Right forelimb (tissue), 1 donor: Measurements from ENCODE around the gene BRCA1.
"Not testable (repeated sequence)": the region's sequence is repeated elsewhere in the genome, so short reads cannot be mapped to it uniquely, and the experiment has no call there.

Source experiments
- DNase-seq: peaks from one replicate; pipeline ENCODE4 v3.0.0-alpha.2; 2018

BRCA1 gene

GRCh38 chr17:43068570-43069367 lies 56.4 kb downstream of the BRCA1 start:
- DNase-seq, result no peak

- DNase-seq, result no peak
Measured at GRCh38 chr17:43062984-43063638, 62.1 kb downstream of the BRCA1 start.

DNA sequence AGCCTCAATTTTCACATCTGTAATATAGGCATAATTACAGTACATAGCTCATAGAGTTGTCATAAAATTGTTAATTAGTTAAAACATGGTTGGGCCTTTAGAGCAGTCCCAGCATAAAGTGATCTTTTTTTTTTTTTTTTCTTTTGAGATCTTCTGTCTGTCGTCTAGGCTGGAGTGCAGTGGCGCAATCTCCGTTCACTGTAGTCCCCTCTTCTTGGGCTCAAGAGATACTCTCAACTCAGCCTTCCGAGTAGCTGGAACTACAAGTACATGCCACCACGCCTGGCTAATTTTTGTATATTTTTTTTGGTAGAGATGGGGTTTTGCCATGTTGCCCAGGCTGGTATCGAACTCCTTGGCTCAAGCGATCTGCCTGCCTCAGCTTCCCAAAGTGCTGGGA lies 69.1 kb downstream of the BRCA1 start:
- DNase-seq, result no peak

DNA sequence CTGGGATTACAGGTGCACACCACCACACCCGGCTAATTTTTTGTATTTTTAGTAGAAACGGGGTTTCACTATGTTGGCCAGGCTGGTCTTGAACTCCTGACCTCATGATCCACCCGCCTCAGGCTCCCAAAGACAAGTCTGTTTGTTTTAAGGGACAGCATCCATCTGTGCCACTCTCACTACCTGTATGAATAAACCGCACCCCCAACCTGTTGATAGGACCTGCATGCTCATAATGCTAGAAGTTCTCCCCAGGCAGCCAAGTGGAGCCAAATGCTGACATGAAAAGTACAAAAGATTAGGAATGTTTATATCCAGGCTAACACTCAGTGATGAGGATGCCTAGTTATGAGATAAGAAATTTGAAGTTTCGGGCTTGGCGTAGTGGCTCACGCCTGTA lies 72.2 kb downstream of the BRCA1 start:
- not testable (repeated sequence) for DNase-seq

- no peak for DNase-seq
Measured at GRCh38 chr17:43051969-43052368, 73.2 kb downstream of the BRCA1 start.

- no peak for DNase-seq
Measured at GRCh38 chr17:43044024-43044423, 81.1 kb downstream of the BRCA1 start.

GRCh38 chr17:43043307-43043706 lies 81.9 kb downstream of the BRCA1 start:
- no peak for DNase-seq

- DNase-seq, result no peak
Measured at GRCh38 chr17:43042025-43042628, 83.0 kb downstream of the BRCA1 start.

GRCh38 chr17:43040655-43041054 lies 84.5 kb downstream of the BRCA1 start:
- no peak for DNase-seq

GRCh38 chr17:43039646-43040045 lies 85.5 kb downstream of the BRCA1 start:
- DNase-seq, result no peak

DNA sequence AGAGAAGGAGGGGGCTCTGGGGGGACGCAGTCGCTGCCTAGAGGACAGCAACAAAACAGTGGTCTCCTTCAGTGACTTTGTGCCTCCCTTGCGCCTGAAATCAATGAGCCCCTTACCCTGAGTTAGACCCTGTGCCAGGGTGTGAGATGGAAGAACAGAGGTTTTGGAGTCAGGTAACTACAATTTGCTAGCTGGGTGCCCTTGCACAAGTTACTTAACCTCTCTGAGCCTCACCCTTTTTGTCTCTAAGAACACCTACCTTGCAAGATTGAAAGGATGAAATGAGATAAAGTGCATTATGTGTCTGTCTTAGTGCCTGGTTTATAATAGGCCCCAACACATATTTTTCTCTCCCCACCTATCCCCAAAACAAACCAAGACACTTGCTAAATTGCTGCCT lies 90.3 kb downstream of the BRCA1 start:
- DNase-seq, result no peak

DNA sequence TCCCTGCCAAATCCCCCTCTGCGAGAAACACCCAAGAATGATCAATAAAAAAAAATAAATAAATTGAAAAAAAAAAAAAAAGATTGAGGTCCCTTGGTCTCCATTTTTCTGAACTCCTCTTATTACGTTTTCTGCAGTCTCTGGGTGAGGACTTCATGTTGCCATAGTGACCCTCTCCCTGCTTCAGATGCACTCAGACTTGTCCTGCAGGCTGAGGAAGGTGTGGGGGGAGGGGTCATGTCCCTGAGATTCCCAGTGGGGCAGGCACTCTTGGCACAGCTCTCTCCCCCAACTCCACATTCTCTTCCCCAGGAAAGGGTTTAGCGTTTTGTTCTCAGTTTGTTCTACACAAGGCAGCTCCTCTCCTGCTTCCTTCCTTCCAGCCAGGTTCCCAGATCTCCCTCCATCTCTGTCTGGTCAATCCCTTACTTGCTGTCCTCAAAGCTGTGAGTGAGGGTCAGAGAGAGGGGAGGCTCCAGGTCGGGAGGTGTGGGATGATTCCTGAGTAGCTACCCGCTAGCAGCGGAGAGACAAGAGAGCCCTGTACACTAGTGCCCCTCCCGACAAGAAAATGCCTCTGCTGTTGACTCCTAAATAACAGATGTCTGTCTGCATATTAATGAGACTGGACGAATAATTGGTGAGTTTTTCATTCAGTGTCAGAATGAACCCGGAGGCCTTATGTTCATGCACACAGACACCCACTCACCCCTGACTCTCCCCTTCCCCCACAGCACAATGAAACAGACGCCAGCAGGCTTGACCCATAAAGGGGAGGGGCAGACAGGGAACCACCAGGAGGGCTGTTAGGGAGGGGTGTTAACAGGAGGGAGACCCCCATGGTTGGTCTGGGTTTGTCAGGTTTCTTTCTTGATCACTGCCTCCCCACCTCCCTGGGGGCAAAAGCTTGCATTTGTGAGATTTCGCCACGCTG lies 90.9 kb downstream of the BRCA1 start:
- DNase-seq, result no peak

DNA sequence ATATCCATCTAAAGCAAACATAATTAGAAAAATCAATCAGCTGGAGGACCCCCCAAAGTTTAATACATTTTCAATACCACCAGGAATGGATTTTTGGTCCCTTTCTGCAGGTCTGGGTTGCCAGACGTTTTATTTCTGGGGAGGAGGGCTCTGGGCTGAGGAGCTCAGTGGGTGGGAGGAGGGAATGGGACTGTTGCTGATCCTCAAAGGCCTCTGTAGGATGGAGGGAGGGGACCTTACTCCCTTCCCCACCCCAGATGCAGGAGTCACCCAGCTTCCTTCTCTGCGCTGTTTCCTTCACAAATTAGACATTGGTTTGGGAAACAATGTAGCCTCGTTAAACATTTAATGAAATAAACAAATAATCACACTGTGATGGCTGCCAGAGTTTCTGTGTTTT lies 93.5 kb downstream of the BRCA1 start:
- no peak for DNase-seq

DNA sequence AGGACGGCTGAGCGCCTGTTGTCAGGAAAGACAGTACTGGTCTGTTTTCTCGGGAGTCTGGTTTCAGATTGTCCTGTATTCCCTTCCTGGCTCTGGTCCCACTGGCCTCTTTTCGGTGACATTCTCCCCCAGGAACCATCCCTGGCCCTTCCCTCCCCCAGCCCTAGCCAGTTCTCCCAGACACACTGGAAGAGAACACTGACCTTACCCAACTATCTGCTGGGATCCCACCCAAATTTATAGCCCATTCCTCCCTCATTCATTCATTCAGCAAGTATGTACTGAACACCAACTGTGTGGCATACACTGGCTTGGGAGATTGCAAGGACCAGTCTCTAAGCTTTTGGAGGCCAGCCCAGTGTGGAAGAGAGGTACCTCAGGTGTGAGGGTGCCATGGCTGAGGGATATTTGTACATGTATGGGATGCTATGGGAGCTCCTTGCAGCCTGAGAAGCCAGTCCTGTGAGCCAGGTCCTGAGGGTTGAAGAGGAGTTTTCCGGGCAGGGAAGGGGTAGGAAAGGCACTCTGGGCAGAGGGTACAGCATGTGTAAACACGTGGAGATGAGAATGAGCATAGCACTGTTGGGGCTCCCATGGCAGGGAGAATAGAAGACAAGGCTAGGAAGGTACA lies 94.9 kb downstream of the BRCA1 start:
- DNase-seq, result no peak

DNA sequence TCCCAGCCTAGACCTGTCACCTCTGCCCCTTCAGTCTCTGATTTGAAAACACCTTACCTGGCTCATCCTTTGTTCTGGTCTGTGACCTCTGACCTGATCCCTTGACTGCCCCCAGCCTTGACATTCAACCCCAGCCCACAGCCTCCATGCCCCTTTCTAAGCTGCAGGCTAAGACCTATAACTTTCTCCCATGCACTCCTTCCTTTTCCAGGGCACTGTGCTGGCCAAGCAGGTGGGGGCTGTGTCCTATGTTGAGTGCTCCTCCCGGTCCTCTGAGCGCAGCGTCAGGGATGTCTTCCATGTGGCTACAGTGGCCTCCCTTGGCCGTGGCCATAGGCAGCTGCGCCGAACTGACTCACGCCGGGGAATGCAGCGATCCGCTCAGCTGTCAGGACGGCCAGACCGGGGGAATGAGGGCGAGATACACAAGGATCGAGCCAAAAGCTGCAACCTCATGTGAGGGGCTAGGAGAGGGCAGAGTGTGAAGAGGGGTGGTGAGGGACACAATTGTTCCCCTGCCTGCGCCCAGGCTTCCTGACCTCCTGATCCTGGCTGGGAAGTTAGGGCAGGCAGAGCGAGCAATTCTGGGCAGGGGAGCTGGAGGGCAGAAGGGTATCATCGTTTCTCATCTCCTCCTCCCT lies 96.8 kb downstream of the BRCA1 start:
- no peak for DNase-seq

GRCh38 chr17:43027091-43028032 lies 97.8 kb downstream of the BRCA1 start:
- DNase-seq, result no peak

DNA sequence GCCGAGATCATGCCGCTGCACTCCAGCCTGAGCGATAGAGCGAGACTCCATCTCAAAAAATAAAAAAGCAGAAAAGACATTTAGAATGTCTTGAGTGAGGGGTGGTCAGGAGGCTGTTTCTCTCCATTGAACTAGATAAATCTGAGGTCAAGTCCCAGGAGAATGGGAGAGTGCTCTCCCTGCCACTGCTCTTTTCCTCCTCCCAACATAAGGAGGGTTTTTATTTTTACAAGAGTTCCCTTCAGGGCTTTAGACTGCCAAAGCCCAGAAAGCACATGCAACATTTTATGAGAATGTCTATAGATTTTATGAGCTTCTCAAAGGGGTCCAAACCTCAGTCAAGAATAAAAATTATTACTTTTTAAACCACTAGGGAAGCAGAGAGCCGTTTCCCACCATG lies 98.6 kb downstream of the BRCA1 start:
- no peak for DNase-seq

GRCh38 chr17:43025766-43026537 lies 99.2 kb downstream of the BRCA1 start:
- no peak for DNase-seq

DNA sequence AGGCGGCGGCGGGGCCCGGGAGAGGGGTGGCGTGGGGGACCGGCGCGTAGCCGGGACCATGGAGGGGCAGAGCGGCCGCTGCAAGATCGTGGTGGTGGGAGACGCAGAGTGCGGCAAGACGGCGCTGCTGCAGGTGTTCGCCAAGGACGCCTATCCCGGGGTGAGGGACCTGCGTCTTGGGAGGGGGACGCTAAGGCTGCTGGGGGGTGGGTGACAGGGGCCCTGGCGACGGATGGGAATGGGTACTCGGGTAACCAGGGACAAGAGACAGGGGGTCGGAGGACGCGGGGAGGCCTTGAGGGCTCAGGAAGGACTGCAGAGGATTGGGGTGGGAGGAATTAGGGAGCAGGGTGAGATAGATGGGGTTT lies 99.9 kb downstream of the BRCA1 start:
- DNase-seq, result no peak
